Spleen (tissue), 11 donors: ENCODE results near the gene LPGAT1. TPM values are rescaled to one million over a fixed set of nuclear protein-coding genes. Genes with fewer than 3 reads are reported as not detected.

ENCODE experiments used
- DNase-seq: peaks from one replicate; pipeline ENCODE4 v3.0.0-alpha.2; 2020
- H3K27ac ChIP-seq, 8 donors: fragments of 200-600 bp; sonication (generic) in 7 of 8; 1 replicate in 4 of 8; 2 replicates in 4 of 8; pipeline versions ENCODE4 v1.5.0 to v1.8.0; 2016 to 2021; ENCODE audit warnings: inconsistent platforms in 4 of 8, mild to moderate bottlenecking in 4 of 8, moderate library complexity in 1 of 8
- H3K27me3 ChIP-seq, 7 donors: fragments of 200-600 bp; sonication (generic) in 6 of 7; replicated peaks in 1 of 7; 1 replicate in 4 of 7; 2 replicates in 3 of 7; pipeline versions ENCODE4 v1.5.0 to v1.8.0; 2016 to 2021; ENCODE audit warnings: inconsistent platforms in 3 of 7, mild to moderate bottlenecking in 1 of 7
- H3K36me3 ChIP-seq, 6 donors: fragments of 200-600 bp; sonication (generic) in 5 of 6; 1 replicate in 4 of 6; 2 replicates in 2 of 6; pipeline versions ENCODE4 v1.5.0 to v1.8.0; 2016 to 2021; ENCODE audit warnings: inconsistent platforms in 2 of 6
- H3K4me1 ChIP-seq, 6 donors: fragments of 200-600 bp; sonication (generic) in 5 of 6; 1 replicate in 3 of 6; 2 replicates in 3 of 6; pipeline versions ENCODE4 v1.5.0 to v1.8.0; 2016 to 2021; ENCODE audit warnings: inconsistent platforms in 3 of 6
- H3K4me3 ChIP-seq, 8 donors: fragments of 200-600 bp; sonication (generic) in 7 of 8; 1 replicate in 4 of 8; 2 replicates in 4 of 8; pipeline versions ENCODE4 v1.5.0 to v1.8.0; 2016 to 2021; ENCODE audit warnings: inconsistent platforms in 4 of 8, mild to moderate bottlenecking in 4 of 8, moderate library complexity in 2 of 8
- H3K9me3 ChIP-seq, 8 donors: fragments of 200-600 bp; sonication (generic) in 7 of 8; 1 replicate in 4 of 8; 2 replicates in 4 of 8; pipeline versions ENCODE4 v1.5.0 to v1.8.0; 2016 to 2021; ENCODE audit warnings: inconsistent platforms in 4 of 8
- POLR2A ChIP-seq, 3 donors: fragments of 450-650 bp; IDR thresholded peaks; one replicate each; pipeline ENCODE4 v1.5.1; 2017; ENCODE audit warnings: antibody characterized with exemption in 3 of 3, mild to moderate bottlenecking in 1 of 3
- POLR2AphosphoS5 ChIP-seq, 3 donors: sonication (generic); formaldehyde crosslinking; IDR thresholded peaks; one replicate each; pipeline ENCODE4 v1.5.1; 2017; ENCODE audit warnings: antibody characterized with exemption in 3 of 3
- WGBS, 5 donors: extraction: QIAGEN DNeasy Blood & Tissue Kit in 3 of 5; methylation state at CpG; one replicate each; pipeline versions ENCODE4 v1.1.5 to v1.1.7; 2013 to 2018; 5-methylcytosine and 5-hydroxymethylcytosine counted together
- intact Hi-C: fragments of 100-400 bp; cut with DNase I; formaldehyde crosslinking; loops from one replicate; pipeline ENCODE4 v1.15.0; 2023; ENCODE audit warnings: low total_unique reads
- polyA plus RNA-seq, 3 donors: library from polyadenylated mRNA; stranded (reverse); fragments of 200-250 nt; gene quantifications; one replicate each; pipeline ENCODE4 v1.2.1, GENCODE V29; 2013
- total RNA-seq, 7 donors: library from RNA; depleted of rRNA in 3 of 7; stranded (reverse); fragments of >200 nt in 3 of 7; fragmentation: NEBNext Ultra II Directional in 4 of 7; extraction: Animal tissue kit (Norgen Biotek cat#: 25700) in 4 of 7; gene quantifications; one replicate each; pipeline versions ENCODE4 v1.1.0 to v1.2.1, GENCODE V29; 2016 to 2021
- TF ChIP-seq, protein P1 (sequence below), 11 experiments: fragments of 200-600 bp in 7 of 11; fragments of 450-650 bp in 4 of 11; sonication (generic) in 4 of 11; IDR thresholded peaks in 8 of 11; conservative IDR thresholded peaks in 3 of 11; 1 replicate in 7 of 11; 2 replicates in 4 of 11; pipeline versions ENCODE4 v1.4.0 to v1.8.0; 2016 to 2021; ENCODE audit warnings: antibody characterized with exemption in 11 of 11, inconsistent platforms in 4 of 11, mild to moderate bottlenecking in 1 of 11
- donor health status: healthy with polysubstance abuse.
- donor health status: DM: no; HTN: no; CAD: no; lungs with moderate emphysema.
- donor health status: DM: no; HTN: no; CAD: no.
- donor health status: Bipolar disorder and iron deficiency.
- donor health status: healthy.
- donor health status: DM: no; HTN: no; CAD: no.
- donor health status: DM: yes; HTN: yes; CAD: no.

Gene LPGAT1
- total and polyA plus RNA-seq, 10 donors = 8.8 to 80.6 (median 60.7) TPM

- 60 to 73% (median 64%) methylated on average over 5 of the region's 5 CpGs for WGBS, 5 donors
- Histone ChIP-seq H3K27me3 (no peaks in the 10 kb centered on the region), H3K9me3 (no peaks in the 10 kb centered on the region), H3K36me3 (no peaks in the 10 kb centered on the region), H3K27ac (no peak overlapping the region), H3K4me1 (peaks cover 0 to 13% (median 4%) of the 10 kb centered on the region in 6 donors), H3K4me3 (no peak overlapping the region)
- TF ChIP-seq POLR2AphosphoS5 (IDR thresholded peaks at IDR 0.05) = peak in 1 of 3 donors; percentile 50
- TF ChIP-seq POLR2A (IDR thresholded peaks at IDR 0.05) = no peak
- intact Hi-C loops = no loop called here
- no peak for DNase-seq
These were observed 116.4 kb downstream of the LPGAT1 start for GRCh38 chr1:211714154-211714553.

DNA sequence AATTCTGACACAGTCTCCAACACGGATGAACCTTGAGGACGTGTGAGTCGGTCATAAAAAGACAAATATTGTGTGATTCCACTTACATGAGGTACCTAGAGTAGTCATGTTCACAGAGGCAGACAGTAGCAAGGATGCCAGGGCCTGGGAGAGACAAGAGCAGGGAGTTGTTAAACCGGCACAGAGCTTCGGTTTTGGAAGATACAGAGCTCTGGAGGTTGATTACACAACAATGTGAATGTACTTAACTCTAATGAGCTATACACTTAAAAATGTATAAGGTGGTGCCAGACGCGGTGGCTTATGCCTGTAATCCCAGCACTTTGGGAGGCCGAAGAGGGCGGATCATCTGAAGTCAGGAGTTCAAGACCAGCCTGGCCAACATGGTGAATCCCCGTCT is 117.3 kb downstream of the LPGAT1 start:
- TF ChIP-seq POLR2AphosphoS5 (IDR thresholded peaks at IDR 0.05) (no peak), POLR2A (IDR thresholded peaks at IDR 0.05) (no peak)
- TF ChIP-seq, protein P1, sequence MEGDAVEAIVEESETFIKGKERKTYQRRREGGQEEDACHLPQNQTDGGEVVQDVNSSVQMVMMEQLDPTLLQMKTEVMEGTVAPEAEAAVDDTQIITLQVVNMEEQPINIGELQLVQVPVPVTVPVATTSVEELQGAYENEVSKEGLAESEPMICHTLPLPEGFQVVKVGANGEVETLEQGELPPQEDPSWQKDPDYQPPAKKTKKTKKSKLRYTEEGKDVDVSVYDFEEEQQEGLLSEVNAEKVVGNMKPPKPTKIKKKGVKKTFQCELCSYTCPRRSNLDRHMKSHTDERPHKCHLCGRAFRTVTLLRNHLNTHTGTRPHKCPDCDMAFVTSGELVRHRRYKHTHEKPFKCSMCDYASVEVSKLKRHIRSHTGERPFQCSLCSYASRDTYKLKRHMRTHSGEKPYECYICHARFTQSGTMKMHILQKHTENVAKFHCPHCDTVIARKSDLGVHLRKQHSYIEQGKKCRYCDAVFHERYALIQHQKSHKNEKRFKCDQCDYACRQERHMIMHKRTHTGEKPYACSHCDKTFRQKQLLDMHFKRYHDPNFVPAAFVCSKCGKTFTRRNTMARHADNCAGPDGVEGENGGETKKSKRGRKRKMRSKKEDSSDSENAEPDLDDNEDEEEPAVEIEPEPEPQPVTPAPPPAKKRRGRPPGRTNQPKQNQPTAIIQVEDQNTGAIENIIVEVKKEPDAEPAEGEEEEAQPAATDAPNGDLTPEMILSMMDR (IDR thresholded peaks at IDR 0.05 in 8 of 11, conservative IDR thresholded peaks at IDR 0.05 in 3 of 11) = no peak
- 89 to 95% (median 93%) methylated on average over 10 of the region's 10 CpGs for WGBS, 5 donors

DNA sequence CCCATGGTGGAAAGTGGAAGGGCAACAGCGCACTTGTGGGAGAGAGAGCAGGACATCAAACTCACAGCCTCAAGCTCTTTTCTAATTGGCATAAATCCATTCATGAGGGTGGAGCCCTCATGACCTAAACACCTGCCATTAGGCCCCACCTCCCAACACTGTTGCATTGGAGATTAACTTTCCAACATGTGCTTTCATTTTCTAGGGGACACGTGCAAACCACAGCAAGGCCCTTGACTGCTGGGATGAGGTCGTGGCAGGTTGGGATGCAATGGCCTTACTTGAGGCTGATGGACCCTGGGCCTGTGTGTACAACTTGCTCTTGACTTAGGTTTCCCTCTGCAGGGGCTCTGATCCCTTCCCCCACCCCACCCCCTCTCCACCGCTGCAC is 119.3 kb downstream of the LPGAT1 start:
- H3K36me3 ChIP-seq = no peaks in the 10 kb centered on the region
- DNase-seq = no peak
- intact Hi-C loops = no loop called here
- no peaks in the 10 kb centered on the region for H3K9me3 ChIP-seq
- 79 to 96% (median 87%) methylated on average over 4 of the region's 4 CpGs for WGBS, 5 donors
- H3K27me3 ChIP-seq = no peaks in the 10 kb centered on the region
- H3K27ac ChIP-seq = peak overlapping the region in 2 of 8 donors; percentile 39 to 70
- TF ChIP-seq POLR2A (IDR thresholded peaks at IDR 0.05) (no peak), POLR2AphosphoS5 (IDR thresholded peaks at IDR 0.05) (no peak)
- TF ChIP-seq, protein P1 (IDR thresholded peaks at IDR 0.05 in 8 of 11, conservative IDR thresholded peaks at IDR 0.05 in 3 of 11) = no peak
- H3K4me3 ChIP-seq = no peak overlapping the region
- peaks cover 0 to 13% (median 4%) of the 10 kb centered on the region in 6 donors for H3K4me1 ChIP-seq

More for the DNA sequence above, 117.3 kb downstream of the LPGAT1 start:
- Histone ChIP-seq H3K9me3 (no peaks in the 10 kb centered on the region), H3K27me3 (no peaks in the 10 kb centered on the region), H3K4me1 (peaks cover 0 to 13% (median 4%) of the 10 kb centered on the region in 6 donors), H3K4me3 (no peak overlapping the region), H3K27ac (no peak overlapping the region), H3K36me3 (no peaks in the 10 kb centered on the region)
- DNase-seq = no peak
- intact Hi-C loops = no loop called here

- Histone ChIP-seq H3K27me3 (no peaks in the 10 kb centered on the region), H3K27ac (peak overlapping the region in 2 of 8 donors; percentile 39 to 70), H3K4me1 (peaks cover 0 to 14% (median 2%) of the 10 kb centered on the region in 6 donors), H3K4me3 (no peak overlapping the region), H3K9me3 (no peaks in the 10 kb centered on the region), H3K36me3 (no peaks in the 10 kb centered on the region)
- WGBS, 5 donors = 70 to 88% (median 78%) methylated on average over 6 of the region's 6 CpGs
- peak in 1 of 3 donors; percentile 12 for TF ChIP-seq POLR2AphosphoS5 (IDR thresholded peaks at IDR 0.05)
- no peak for TF ChIP-seq POLR2A (IDR thresholded peaks at IDR 0.05)
- DNase-seq = no peak
- intact Hi-C loops = no loop called here
These were observed 119.8 kb downstream of the LPGAT1 start for GRCh38 chr1:211710566-211711314.

DNA sequence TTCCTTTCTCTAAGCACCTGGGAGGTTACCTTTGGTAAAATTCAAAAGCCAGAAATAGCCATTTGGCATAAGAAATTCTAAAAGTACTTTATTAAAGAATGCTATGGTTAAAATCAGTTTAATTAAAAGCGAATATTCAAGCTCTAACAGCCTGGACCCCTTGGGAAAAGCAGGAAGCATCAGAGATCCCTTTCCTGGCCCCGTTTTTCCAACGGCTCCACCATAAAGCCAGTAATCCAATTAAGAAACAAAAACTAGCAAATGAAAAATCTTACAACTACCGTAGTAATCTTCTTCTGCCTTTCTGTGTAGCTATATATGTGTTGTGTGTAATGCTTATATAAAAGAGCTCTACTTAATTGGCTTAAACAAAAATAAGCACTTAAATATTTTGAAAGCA is 121.6 kb downstream of the LPGAT1 start:
- Histone ChIP-seq H3K36me3 (no peaks in the 10 kb centered on the region), H3K4me3 (no peak overlapping the region), H3K4me1 (peaks cover 0 to 23% (median 0%) of the 10 kb centered on the region in 6 donors), H3K27me3 (no peaks in the 10 kb centered on the region), H3K27ac (no peak overlapping the region), H3K9me3 (no peaks in the 10 kb centered on the region)
- 87 to 95% (median 92%) methylated on average over 4 of the region's 4 CpGs for WGBS, 5 donors
- TF ChIP-seq POLR2A (IDR thresholded peaks at IDR 0.05) (no peak), POLR2AphosphoS5 (IDR thresholded peaks at IDR 0.05) (no peak)
- TF ChIP-seq, protein P1 (IDR thresholded peaks at IDR 0.05 in 8 of 11, conservative IDR thresholded peaks at IDR 0.05 in 3 of 11) = no peak
- DNase-seq = no peak
- intact Hi-C loops = loop anchor here (10.0 kb wide), 1 partner anchor 316 kb away; no protein-coding TSS in a partner anchor
